ENCODE measurements around the gene MYH6. TPM values are rescaled to one million over a fixed set of nuclear protein-coding genes. Genes with fewer than 3 reads are reported as not detected.

The MYH6 gene
- total RNA-seq, 1 donor from 2014 or later: not detected

DNA sequence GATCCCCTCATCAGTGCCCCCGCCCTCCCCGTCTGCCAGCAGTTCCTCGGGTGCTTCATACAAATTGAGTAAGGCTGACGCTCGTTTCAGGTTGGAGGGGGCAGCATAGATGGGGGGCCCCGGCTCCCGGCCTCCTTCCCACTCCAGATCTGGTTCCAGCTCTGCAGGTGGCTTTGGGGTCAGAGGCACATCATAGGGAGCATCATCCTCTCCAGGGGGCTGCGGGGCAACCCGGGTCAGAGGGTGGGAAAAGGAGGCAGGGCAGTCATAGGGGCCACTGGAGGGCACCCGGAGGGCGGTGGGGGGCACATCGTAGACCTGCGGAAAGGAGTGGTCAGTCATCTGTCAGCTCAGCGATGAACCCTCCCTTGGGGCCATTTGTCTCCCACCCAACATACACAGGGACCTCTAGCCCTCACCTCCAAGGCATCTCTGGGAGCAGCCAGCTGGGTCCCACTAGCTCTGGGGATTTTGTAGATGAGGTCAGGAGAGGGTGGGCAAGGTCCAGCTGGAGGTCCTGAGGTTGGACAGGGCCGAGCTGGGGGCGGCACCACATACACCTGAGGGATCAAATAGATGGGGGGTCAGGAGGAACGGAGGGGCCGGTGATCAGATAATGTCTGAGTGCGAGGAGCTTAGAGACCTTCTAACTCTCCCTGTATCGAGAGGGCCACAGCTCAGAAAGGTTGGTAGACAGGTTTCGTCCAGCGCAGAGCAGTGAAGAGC is 48.2 kb downstream of the MYH6 start:
- no peak for DNase-seq (ENCODE audit: low read depth, low spot score)

DNA sequence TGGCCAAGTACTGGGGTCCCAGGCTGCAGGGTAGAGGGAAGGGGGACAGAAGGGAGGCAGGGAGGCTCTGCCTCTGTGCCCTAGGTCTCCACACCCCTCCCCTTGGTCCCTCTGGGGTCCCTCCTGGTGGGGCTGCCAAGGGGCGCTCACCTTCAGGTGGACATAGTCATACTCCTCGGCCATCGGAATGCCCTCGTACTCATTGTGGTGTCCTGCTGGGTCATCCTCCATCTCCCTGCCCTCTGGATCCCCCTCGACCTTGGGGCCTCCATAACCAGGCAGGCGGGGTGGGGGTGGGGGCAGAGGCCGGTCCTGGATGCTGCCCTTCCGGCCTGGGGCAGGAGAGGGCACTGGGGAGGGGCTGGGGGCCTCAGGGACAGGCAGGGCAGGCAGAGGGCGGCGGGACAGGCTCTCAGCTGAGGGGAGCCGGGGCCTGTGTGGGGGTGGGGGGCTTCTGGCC is 48.9 kb downstream of the MYH6 start:
- DNase-seq (ENCODE audit: low read depth, low spot score): no peak

- DNase-seq (ENCODE audit: low read depth, low spot score): no peak
Observed at GRCh38 chr14:23358553-23359166, 49.4 kb downstream of the MYH6 start.

DNA sequence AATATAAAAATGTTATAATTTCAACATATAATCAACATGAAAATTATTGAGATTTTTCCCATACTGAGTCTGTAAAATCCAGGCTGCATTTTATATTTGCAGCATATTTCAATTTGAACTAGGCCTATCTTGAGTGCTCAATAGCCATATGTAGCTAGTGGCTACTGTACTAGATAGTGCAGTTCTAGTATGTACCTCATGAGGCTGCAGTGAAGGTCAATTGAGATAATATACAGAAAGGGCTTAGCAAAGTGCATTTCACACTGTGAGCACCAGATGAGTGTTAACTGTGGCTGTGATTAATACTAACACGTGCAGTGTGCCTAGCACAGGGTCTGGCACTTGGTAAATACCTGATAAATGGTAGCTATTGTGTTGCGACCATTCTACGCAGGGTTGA is 50.0 kb downstream of the MYH6 start:
- no peak for DNase-seq (ENCODE audit: low read depth, low spot score)

- no peak for DNase-seq (ENCODE audit: low read depth, low spot score)
Observed at GRCh38 chr14:23357261-23357660, 50.8 kb downstream of the MYH6 start.

- DNase-seq (ENCODE audit: low read depth, low spot score): no peak
Observed at GRCh38 chr14:23356662-23357061, 51.4 kb downstream of the MYH6 start.

- DNase-seq (ENCODE audit: low read depth, low spot score): no peak
Observed at GRCh38 chr14:23355871-23356435, 52.1 kb downstream of the MYH6 start.

GRCh38 chr14:23354990-23355389 is 53.1 kb downstream of the MYH6 start:
- DNase-seq (ENCODE audit: low read depth, low spot score): no peak

DNA sequence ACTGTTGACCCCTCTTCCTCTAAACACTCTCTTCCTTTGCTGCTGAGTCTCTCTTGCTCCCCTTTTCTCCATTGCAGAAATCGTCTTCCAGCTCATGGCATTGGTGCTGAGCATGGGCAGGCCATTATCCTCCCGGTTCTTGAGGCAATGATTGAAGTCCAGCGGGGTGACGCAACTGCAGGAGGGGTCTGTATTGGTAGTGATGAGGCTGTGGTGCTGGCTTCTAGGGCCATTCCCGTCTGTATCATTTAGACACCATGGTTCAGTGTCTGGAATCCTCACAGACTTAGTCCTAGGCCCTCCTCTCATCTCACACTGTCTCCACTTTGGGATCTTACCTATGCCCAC is 54.7 kb downstream of the MYH6 start:
- DNase-seq (ENCODE audit: low read depth, low spot score): no peak

DNA sequence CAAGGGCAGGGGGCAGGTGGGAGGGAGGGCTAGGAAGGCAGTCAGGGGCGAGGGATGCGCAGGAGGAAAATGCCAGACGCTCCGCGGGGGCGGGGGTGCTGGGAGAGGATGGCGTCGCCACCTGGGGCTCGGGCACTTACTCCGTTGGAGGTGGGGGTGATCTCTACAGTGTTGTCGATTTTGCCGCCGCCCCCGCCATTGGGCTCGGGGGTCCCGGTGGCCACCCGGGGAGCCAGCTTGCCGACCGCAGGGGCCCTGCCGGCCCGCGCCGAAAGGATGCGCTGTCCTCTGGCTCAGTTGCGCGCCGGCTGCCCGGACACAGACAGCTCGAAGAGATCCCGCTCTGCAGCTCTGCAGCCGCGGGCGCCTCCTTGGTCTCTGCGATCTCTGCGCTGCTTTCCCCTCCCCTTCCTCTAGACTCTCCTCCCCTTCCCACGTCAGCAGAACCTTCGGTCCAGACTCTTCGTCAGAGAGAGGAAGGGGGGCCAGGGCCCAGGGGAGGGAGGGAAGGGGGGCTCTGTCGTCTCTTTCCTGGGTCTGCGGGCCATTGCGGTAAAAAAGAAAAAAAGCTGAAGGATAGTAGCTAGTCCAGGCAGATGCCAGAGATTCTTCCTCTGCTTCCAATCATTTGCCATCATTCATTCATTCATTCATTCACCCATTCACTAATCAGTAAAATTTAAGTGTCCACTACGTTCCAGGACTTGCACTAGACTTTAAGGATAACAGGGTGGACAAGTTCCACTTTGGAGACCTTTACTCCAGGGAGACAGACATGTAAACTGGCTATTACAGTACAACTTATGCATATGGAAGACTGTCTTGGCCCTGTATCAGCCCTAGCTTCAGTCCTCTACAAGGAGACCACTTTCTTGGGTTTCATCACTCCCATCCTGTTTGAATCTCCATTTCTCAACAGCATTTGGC is 55.3 kb downstream of the MYH6 start, which contains the start of gene SLC22A17:
SLC22A17 (minus strand) TSS at position 382 of the 927 bp plus-strand sequence.
- no peak for DNase-seq (ENCODE audit: low read depth, low spot score)

DNA sequence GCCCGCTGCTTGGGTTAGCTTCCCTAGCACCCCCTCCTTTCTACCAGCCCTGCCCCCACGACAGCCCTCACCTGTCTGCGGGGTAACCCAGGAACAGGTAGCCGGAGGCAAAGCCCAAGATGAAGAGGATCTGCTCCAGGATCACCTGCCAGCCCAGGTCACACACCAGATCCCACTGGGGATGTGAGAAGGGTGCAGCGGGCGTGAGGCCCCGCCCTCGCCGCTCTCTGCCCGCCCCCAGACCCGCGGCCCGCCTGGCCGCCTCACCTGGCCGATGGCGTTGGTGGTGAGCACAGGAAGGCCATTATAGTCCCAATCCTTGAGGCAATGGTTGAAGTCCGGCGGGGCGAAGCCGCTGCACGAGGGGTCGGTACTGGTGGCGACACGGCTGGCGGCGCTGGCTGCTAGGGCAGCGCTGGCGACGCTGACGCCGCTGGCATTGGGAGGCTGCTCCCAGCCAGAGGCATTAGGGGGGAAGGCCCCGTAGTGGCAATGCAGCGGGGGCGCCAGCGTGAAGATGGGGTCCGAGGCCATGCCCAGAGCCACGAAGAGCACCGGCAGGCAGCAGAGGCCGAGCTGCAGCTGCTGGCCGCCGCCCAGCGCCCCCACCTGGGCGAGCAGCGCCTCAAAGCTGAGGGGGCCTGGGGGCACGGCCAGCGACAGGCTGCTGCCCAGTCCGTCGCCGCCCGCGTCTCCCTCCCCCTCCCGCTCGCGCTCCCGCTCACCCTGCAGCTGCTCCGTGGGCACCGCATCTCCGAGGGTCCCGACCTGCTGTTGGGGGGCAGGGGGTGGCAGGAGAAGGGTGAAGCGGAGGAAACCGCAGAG is 56.2 kb downstream of the MYH6 start:
- DNase-seq (ENCODE audit: low read depth, low spot score): no peak

DNA sequence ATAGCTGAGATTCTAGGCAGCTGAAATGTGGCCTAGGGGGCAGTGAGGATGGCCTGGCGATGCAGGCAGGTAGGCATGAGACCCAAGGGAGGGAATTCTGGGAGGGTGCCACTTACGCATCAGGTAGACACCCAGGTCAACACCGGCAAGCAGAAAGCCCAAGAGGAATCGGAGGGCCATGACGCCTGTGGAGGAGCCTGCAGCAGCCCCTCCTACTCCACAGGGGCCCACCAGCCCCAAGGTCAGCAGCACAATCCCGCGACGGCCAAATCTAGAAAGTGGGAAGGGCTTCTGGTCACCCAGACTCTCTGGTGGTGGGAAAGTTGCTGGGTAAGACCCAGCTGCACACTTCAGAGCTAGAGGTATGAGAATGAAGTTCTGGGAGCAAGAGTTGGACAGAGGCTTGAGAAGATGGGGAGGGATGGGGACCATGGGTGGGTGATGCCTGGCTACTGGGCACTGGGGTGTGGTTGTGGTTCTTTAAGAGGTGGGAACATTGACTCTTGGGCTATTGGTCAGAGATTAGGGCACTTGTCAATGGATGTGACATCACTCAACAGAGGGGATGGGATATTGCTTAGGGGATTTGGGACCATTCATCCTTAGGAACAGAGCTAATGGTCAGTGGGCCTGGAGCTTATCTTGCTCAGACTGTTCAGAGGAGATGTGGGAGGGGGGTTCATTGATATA is 58.8 kb downstream of the MYH6 start:
- no peak for DNase-seq (ENCODE audit: low read depth, low spot score)

GRCh38 chr14:23348297-23348655 is 59.8 kb downstream of the MYH6 start:
- no peak for DNase-seq (ENCODE audit: low read depth, low spot score)

- no peak for DNase-seq (ENCODE audit: low read depth, low spot score)
Observed at GRCh38 chr14:23347406-23348296, 60.4 kb downstream of the MYH6 start.

DNA sequence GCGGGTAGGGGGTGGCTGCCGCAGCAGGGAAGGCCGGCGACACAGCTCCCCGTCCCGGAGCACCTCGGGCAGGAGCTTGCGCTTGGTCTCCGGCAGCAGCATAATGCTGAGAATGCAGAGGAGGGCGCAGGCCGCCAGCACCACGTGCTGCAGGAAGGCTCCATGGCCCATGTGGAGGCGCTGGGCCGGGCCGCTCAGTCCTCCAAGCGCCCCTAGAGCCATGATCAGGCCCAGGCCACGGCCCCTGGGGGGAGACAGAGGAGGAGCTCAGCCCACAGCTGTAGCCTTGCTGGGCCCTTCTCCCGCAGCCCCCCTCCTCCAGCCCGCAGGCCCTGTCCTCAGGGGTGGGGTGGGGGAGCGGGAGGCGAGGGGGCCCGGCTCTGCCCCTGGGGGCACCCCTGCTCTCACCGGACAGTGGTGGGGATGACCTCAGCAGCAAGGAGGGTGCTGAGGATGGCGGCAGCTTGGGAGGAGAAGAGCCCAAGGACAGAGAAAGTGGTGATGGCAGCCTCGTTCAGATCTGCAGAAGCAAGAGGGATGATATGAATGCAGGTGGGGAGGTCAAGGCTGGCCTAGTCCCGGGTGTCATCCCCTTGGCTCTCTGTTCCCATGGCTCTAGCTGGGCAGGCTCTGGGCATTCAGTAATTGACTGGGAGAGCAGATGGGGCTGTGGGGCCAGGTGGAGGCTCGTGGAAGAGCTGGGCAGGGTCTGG is 61.2 kb downstream of the MYH6 start:
- no peak for DNase-seq (ENCODE audit: low read depth, low spot score)

- DNase-seq (ENCODE audit: low read depth, low spot score): no peak
Observed at GRCh38 chr14:23345987-23346692, 61.9 kb downstream of the MYH6 start.

- no peak for DNase-seq (ENCODE audit: low read depth, low spot score)
Observed at GRCh38 chr14:23344481-23344880, 63.6 kb downstream of the MYH6 start.
